Tibial nerve (tissue), 3 donors: Measurements from ENCODE around the gene TAMM41.

Experiments used
- POLR2A ChIP-seq, 2 donors: fragments of 450-650 bp; IDR thresholded peaks; one replicate each; pipeline ENCODE4 v1.6.1; 2017; ENCODE audit warnings: antibody characterized with exemption in 2 of 2, mild to moderate bottlenecking in 2 of 2, moderate library complexity in 2 of 2
- TF ChIP-seq, protein P1 (sequence below), 5 experiments: fragments of 200-600 bp in 3 of 5; fragments of 450-650 bp in 2 of 5; sonication (generic) in 3 of 5; IDR thresholded peaks; one replicate each; pipeline ENCODE4 v1.5.1; 2016 to 2019; ENCODE audit warnings: antibody characterized with exemption in 5 of 5, mild to moderate bottlenecking in 3 of 5, moderate library complexity in 2 of 5

DNA sequence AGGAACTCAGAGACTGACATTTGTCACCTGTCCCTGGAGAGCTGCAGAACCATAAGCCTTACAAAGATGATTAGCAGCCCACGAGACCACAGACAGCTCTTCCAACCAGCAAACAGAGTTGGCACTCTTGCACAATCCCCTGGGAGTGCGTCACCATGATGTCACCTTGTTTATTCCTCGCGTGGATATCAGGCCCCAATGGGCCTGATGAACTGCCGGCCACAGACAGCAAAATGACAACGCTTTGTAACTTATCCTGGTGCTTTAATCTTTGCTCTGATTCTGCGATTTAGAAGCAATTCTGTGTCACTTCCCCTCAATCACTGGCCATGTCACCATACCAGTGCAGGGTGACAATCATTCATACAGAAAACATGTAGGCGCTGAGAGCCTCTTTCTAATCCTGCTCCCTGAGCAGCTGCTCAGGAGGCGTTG, 89.2 kb downstream of the TAMM41 start:
- TF ChIP-seq, protein P1, sequence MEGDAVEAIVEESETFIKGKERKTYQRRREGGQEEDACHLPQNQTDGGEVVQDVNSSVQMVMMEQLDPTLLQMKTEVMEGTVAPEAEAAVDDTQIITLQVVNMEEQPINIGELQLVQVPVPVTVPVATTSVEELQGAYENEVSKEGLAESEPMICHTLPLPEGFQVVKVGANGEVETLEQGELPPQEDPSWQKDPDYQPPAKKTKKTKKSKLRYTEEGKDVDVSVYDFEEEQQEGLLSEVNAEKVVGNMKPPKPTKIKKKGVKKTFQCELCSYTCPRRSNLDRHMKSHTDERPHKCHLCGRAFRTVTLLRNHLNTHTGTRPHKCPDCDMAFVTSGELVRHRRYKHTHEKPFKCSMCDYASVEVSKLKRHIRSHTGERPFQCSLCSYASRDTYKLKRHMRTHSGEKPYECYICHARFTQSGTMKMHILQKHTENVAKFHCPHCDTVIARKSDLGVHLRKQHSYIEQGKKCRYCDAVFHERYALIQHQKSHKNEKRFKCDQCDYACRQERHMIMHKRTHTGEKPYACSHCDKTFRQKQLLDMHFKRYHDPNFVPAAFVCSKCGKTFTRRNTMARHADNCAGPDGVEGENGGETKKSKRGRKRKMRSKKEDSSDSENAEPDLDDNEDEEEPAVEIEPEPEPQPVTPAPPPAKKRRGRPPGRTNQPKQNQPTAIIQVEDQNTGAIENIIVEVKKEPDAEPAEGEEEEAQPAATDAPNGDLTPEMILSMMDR (IDR thresholded peaks at IDR 0.05) = no peak
- no peak for TF ChIP-seq POLR2A (IDR thresholded peaks at IDR 0.05)
